Transverse colon (tissue), 4 donors: ENCODE data around the gene MCRIP2. TPM values are rescaled to one million over a fixed set of nuclear protein-coding genes. Genes with fewer than 3 reads are reported as not detected.

Source experiments
- DNase-seq: peaks from one replicate; pipeline ENCODE4 v3.0.0-alpha.2; 2019
- H3K27ac ChIP-seq, 4 donors: fragments of 200-600 bp; sonication (generic); 2 replicates each; pipeline ENCODE4 v1.5.1; 2016 to 2018; ENCODE audit warnings: inconsistent platforms in 4 of 4
- H3K27me3 ChIP-seq: fragments of 200-600 bp; sonication (generic); 2 replicates; pipeline ENCODE4 v1.5.1; 2017; ENCODE audit warnings: inconsistent platforms
- H3K36me3 ChIP-seq, 4 donors: fragments of 200-600 bp; sonication (generic); 2 replicates each; pipeline ENCODE4 v1.5.1; 2017 to 2019; ENCODE audit warnings: inconsistent platforms in 4 of 4
- H3K4me1 ChIP-seq, 4 donors: fragments of 200-600 bp; sonication (generic); 2 replicates each; pipeline ENCODE4 v1.5.1; 2017 to 2020; ENCODE audit warnings: inconsistent platforms in 4 of 4
- H3K4me3 ChIP-seq, 4 donors: fragments of 200-600 bp; sonication (generic); 1 replicate in 1 of 4; 2 replicates in 3 of 4; pipeline versions ENCODE4 v1.5.1 to v1.6.1; 2017 to 2019; ENCODE audit warnings: inconsistent platforms in 4 of 4
- H3K9me3 ChIP-seq, 2 donors: fragments of 200-600 bp; sonication (generic); 2 replicates each; pipeline ENCODE4 v1.5.1; 2017 to 2019; ENCODE audit warnings: inconsistent platforms in 2 of 2
- CTCF ChIP-seq, 5 experiments: fragments of 200-600 bp in 3 of 5; fragments of 450-650 bp in 2 of 5; sonication (generic) in 3 of 5; IDR thresholded peaks; 1 replicate in 2 of 5; 2 replicates in 3 of 5; pipeline ENCODE4 v1.5.1; 2016 to 2017; ENCODE audit warnings: antibody characterized with exemption in 5 of 5, inconsistent platforms in 3 of 5, mild to moderate bottlenecking in 2 of 5, moderate library complexity in 1 of 5
- EP300 ChIP-seq: sonication (generic); formaldehyde crosslinking; IDR thresholded peaks from one replicate; pipeline ENCODE4 v1.6.1; 2017; ENCODE audit warnings: antibody characterized with exemption, low read depth
- POLR2A ChIP-seq: fragments of 450-650 bp; IDR thresholded peaks from one replicate; pipeline ENCODE4 v1.6.1; 2016; ENCODE audit warnings: antibody characterized with exemption, mild to moderate bottlenecking, moderate library complexity
- POLR2AphosphoS5 ChIP-seq, 3 donors: sonication (generic); formaldehyde crosslinking; IDR thresholded peaks; one replicate each; pipeline ENCODE4 v1.6.1; 2016; ENCODE audit warnings: antibody characterized with exemption in 3 of 3
- WGBS, 2 donors: methylation state at CpG; one replicate each; pipeline ENCODE4 v1.1.5; 2018; ENCODE audit warnings: low coverage in 1 of 2; 5-methylcytosine and 5-hydroxymethylcytosine counted together
- in situ Hi-C, 4 donors: fragments of 200-750 bp; cut with MboI; loops; one replicate each; pipeline versions ENCODE4 v1.15.0 to v1.15.1; 2017; ENCODE audit warnings: low sequenced_read_pairs in 3 of 4, low pct_ligation_motif_present in 1 of 4, low pct_unique_long_range_greater_than_20kb in 1 of 4
- intact Hi-C: fragments of 100-400 bp; cut with DNase I; formaldehyde crosslinking; loops from one replicate; pipeline ENCODE4 v1.15.1; 2023; ENCODE audit warnings: low total_unique reads
- total RNA-seq, 4 donors: library from RNA; depleted of rRNA; stranded (reverse); fragments of >200 nt; gene quantifications; one replicate each; pipeline ENCODE4 v1.1.0, GENCODE V29; 2016

Gene MCRIP2
- total RNA-seq, 4 donors from 2014 or later, result 158 to 267 (median 211) TPM

- WGBS, 2 donors, result 82% methylated on average over 14 of the region's 14 CpGs; no CpG with 5 or more reads in 1 of the 2 donors
- no peak for TF ChIP-seq POLR2AphosphoS5 (IDR thresholded peaks at IDR 0.05)
- TF ChIP-seq CTCF (IDR thresholded peaks at IDR 0.05), result no peak
- no peak for TF ChIP-seq POLR2A
- no peak for TF ChIP-seq EP300
- Histone ChIP-seq H3K27ac (peak overlapping the region in 2 of 4 donors; percentile 31 to 43), H3K9me3 (no peaks in the 10 kb centered on the region), H3K4me3 (no peak overlapping the region), H3K27me3 (no peaks in the 10 kb centered on the region), H3K4me1 (peaks cover 0 to 17% (median 11%) of the 10 kb centered on the region in 4 donors), H3K36me3 (no peaks in the 10 kb centered on the region)
- in situ Hi-C loops, result loop anchor here in 1 of 4 donors (25.0 kb wide), 1 partner anchor 98 kb away; no protein-coding TSS in a partner anchor
- DNase-seq, result no peak
- intact Hi-C loops, result no loop called here
Observed at GRCh38 chr16:609984-610383, 31.6 kb upstream of the MCRIP2 start.

- Histone ChIP-seq H3K9me3 (no peaks in the 10 kb centered on the region), H3K4me1 (peaks cover 0 to 22% (median 11%) of the 10 kb centered on the region in 4 donors), H3K27ac (peak overlapping the region in 3 of 4 donors; percentile 10 to 43 (median 31)), H3K36me3 (no peaks in the 10 kb centered on the region), H3K27me3 (no peaks in the 10 kb centered on the region), H3K4me3 (no peak overlapping the region)
- 65% methylated on average over 26 of the region's 28 CpGs; no CpG with 5 or more reads in 1 of the 2 donors for WGBS, 2 donors
- DNase-seq, result peak; percentile 68
- in situ Hi-C loops, result loop anchor here in 1 of 4 donors (25.0 kb wide), 1 partner anchor 98 kb away; no protein-coding TSS in a partner anchor
- TF ChIP-seq CTCF (IDR thresholded peaks at IDR 0.05) (peak; percentile 71 to 87 (median 83)), POLR2AphosphoS5 (IDR thresholded peaks at IDR 0.05) (no peak)
- intact Hi-C loops, result no loop called here
Observed at GRCh38 chr16:610513-611381, 30.9 kb upstream of the MCRIP2 start.

- no peak for TF ChIP-seq POLR2AphosphoS5 (IDR thresholded peaks at IDR 0.05)
- TF ChIP-seq POLR2A, result no peak
- no peak for TF ChIP-seq CTCF (IDR thresholded peaks at IDR 0.05)
- no peak for TF ChIP-seq EP300
- H3K4me1 ChIP-seq, result peaks cover 0 to 21% (median 10%) of the 10 kb centered on the region in 4 donors
- H3K9me3 ChIP-seq, result no peaks in the 10 kb centered on the region
- no peak overlapping the region for H3K4me3 ChIP-seq
- intact Hi-C loops (no loop called here), in situ Hi-C loops (loop anchor here in 1 of 4 donors (25.0 kb wide), 1 partner anchor 103 kb away; no protein-coding TSS in a partner anchor)
- H3K36me3 ChIP-seq, result no peaks in the 10 kb centered on the region
- no peak for DNase-seq
- 82 to 93% methylated on average over 5 to 13 of the region's 13 CpGs for WGBS, 2 donors
- no peak overlapping the region for H3K27ac ChIP-seq
- H3K27me3 ChIP-seq, result no peaks in the 10 kb centered on the region
Observed at GRCh38 chr16:615122-615521, 26.5 kb upstream of the MCRIP2 start.
